PFSK-1 (cell line): ENCODE data around the gene RANBP6.

Experiments used
- FOXP2 ChIP-seq: optimal IDR thresholded peaks from 2 replicates; pipeline ENCODE3; 2011; ENCODE audit warnings: borderline replicate concordance, control low read depth, inconsistent platforms; ENCODE audit not compliant: insufficient read depth; ENCODE audit errors: extremely low read length, extremely low read depth
- POLR2AphosphoS5 ChIP-seq: IDR thresholded peaks from 2 replicates; pipeline ENCODE4 v1.6.1; 2012; ENCODE audit warnings: low read depth, mild to moderate bottlenecking, control low read depth, low read length, moderate library complexity
- SIN3A ChIP-seq: IDR thresholded peaks from 2 replicates; pipeline ENCODE4 v1.6.1; 2012; ENCODE audit warnings: mild to moderate bottlenecking, low read length, moderate library complexity, borderline replicate concordance; ENCODE audit not compliant: insufficient read depth
- TAF1 ChIP-seq: IDR thresholded peaks from 2 replicates; pipeline ENCODE4 v1.6.1; 2012; ENCODE audit warnings: low read length, control low read depth, borderline replicate concordance; ENCODE audit not compliant: insufficient read depth
- TF ChIP-seq, protein P1 (sequence below), 2 experiments: IDR thresholded peaks; 2 replicates each; pipeline versions ENCODE4 v1.6.1 to v1.8.0; 2011 to 2012; ENCODE audit warnings: low read depth in 2 of 2, low read length in 2 of 2, control low read depth in 1 of 2, inconsistent platforms in 1 of 2, mild to moderate bottlenecking in 1 of 2, moderate library complexity in 1 of 2; ENCODE audit not compliant: insufficient read depth in 1 of 2

Gene RANBP6

DNA sequence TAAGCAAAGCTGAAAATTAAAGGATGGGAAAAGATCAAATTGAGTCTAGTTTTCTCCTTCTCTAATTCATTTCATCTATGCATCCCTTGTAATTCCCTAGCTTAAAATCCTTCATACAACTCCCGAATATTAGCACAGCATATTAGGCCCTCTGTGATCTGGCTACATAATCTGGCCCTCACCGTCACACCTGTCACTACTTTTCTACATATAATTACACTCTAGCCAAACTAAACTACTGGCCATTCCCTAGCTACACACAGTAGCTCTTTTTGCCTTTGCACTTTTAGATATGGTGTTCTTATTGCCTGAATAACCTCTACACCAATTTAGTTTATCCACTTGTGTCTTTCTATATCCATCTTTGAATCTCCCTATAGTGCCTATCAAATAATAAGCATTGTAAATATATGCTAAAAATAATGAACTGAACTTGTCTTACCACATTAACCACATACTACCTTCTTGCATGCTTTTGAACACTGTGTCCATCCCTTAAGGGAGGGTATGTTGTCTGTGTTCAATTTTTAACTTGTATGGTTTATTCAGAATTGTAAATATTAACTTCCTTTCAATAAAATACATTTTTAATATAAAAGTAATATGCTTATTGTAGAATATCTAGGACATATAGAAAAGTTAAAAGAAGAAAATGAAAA, 15.9 kb downstream of the RANBP6 start:
- TF ChIP-seq POLR2AphosphoS5 (no peak), SIN3A (no peak), FOXP2 (no peak), TAF1 (no peak)
- TF ChIP-seq, protein P1, sequence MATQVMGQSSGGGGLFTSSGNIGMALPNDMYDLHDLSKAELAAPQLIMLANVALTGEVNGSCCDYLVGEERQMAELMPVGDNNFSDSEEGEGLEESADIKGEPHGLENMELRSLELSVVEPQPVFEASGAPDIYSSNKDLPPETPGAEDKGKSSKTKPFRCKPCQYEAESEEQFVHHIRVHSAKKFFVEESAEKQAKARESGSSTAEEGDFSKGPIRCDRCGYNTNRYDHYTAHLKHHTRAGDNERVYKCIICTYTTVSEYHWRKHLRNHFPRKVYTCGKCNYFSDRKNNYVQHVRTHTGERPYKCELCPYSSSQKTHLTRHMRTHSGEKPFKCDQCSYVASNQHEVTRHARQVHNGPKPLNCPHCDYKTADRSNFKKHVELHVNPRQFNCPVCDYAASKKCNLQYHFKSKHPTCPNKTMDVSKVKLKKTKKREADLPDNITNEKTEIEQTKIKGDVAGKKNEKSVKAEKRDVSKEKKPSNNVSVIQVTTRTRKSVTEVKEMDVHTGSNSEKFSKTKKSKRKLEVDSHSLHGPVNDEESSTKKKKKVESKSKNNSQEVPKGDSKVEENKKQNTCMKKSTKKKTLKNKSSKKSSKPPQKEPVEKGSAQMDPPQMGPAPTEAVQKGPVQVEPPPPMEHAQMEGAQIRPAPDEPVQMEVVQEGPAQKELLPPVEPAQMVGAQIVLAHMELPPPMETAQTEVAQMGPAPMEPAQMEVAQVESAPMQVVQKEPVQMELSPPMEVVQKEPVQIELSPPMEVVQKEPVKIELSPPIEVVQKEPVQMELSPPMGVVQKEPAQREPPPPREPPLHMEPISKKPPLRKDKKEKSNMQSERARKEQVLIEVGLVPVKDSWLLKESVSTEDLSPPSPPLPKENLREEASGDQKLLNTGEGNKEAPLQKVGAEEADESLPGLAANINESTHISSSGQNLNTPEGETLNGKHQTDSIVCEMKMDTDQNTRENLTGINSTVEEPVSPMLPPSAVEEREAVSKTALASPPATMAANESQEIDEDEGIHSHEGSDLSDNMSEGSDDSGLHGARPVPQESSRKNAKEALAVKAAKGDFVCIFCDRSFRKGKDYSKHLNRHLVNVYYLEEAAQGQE (IDR thresholded peaks at IDR 0.05; ENCODE audit: insufficient read depth in 1 of 2, low read depth in 2 of 2, low read length in 2 of 2) = no peak

DNA sequence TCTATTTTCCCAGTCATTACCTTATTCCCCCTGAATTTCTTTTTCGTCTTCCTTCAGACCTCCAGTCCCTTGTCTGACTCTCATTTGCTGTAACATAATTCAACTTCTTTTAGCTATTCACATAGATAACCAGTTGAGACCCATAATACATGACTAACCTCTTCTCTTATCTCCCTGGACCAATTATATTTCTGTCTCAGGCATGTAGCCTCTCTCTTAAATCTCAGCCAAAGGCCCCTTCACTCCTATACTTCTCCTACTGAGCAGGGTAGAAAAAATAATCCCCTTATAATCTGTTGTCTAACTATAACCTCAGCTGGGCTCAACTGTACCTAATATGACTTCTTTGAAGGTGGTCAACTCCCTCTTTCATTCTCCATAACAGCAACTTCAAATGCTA, 20.9 kb downstream of the RANBP6 start:
- no peak for TF ChIP-seq SIN3A
- TF ChIP-seq, protein P1 (IDR thresholded peaks at IDR 0.05; ENCODE audit: insufficient read depth in 1 of 2, low read depth in 2 of 2, low read length in 2 of 2) = no peak
- TF ChIP-seq TAF1 = no peak
- TF ChIP-seq FOXP2 = no peak
- TF ChIP-seq POLR2AphosphoS5 = no peak

DNA sequence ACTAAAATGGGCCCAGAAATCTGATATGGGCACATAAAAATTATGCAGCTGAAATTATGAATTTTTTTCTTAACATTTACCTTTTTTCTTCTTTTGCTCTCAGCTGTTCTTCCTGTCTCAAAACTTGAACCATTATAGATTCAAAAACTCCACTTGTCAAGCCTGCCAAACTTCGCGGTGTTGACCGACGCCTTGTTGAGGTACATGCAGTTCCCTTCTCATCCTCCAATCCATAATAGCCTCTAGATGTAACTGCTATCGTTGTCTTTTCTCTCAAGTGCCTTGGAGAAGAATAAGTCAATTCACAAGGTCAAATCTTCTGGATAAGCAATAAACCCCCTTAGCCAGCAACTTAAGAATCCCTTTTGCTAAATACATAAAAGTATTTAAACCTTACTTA, 27.2 kb downstream of the RANBP6 start:
- TF ChIP-seq TAF1 (no peak), SIN3A (no peak), FOXP2 (no peak), POLR2AphosphoS5 (no peak)
- TF ChIP-seq, protein P1 (IDR thresholded peaks at IDR 0.05; ENCODE audit: insufficient read depth in 1 of 2, low read depth in 2 of 2, low read length in 2 of 2) = no peak

DNA sequence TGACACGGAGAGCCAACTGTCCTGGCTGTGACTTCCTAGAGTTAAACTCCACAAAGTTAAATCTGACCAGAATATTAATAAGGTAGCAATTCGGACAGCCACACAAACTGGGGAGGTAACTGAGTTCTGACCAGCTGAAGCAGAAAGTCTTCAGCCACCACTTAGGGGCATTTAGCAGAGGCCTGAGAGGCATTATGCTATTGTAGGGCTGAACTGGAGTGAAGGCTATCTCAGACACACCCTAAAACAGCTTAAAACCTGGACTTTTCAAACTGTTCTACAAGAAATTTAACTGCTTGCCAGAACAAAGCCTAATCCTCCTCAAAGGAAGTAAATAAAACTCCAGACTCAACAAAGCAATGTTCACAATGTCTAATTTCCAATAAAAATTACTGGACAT, 32.4 kb downstream of the RANBP6 start:
- no peak for TF ChIP-seq FOXP2
- TF ChIP-seq TAF1 = no peak
- no peak for TF ChIP-seq POLR2AphosphoS5
- TF ChIP-seq SIN3A = no peak
- TF ChIP-seq, protein P1 (IDR thresholded peaks at IDR 0.05; ENCODE audit: insufficient read depth in 1 of 2, low read depth in 2 of 2, low read length in 2 of 2) = no peak
